Testis (tissue), 2 donors: Measurements from ENCODE around the gene PIBF1.

Experiments
- POLR2A ChIP-seq: fragments of 450-650 bp; IDR thresholded peaks from one replicate; pipeline ENCODE4 v1.6.1; 2017; ENCODE audit warnings: antibody characterized with exemption, mild to moderate bottlenecking, moderate library complexity
- TF ChIP-seq, protein P1 (sequence below), 3 experiments: fragments of 450-650 bp in 2 of 3; fragments of 200-600 bp in 1 of 3; sonication (generic) in 1 of 3; IDR thresholded peaks; one replicate each; pipeline ENCODE4 v1.5.1; 2016 to 2019; ENCODE audit warnings: antibody characterized with exemption in 3 of 3, mild to moderate bottlenecking in 2 of 3, moderate library complexity in 1 of 3

DNA sequence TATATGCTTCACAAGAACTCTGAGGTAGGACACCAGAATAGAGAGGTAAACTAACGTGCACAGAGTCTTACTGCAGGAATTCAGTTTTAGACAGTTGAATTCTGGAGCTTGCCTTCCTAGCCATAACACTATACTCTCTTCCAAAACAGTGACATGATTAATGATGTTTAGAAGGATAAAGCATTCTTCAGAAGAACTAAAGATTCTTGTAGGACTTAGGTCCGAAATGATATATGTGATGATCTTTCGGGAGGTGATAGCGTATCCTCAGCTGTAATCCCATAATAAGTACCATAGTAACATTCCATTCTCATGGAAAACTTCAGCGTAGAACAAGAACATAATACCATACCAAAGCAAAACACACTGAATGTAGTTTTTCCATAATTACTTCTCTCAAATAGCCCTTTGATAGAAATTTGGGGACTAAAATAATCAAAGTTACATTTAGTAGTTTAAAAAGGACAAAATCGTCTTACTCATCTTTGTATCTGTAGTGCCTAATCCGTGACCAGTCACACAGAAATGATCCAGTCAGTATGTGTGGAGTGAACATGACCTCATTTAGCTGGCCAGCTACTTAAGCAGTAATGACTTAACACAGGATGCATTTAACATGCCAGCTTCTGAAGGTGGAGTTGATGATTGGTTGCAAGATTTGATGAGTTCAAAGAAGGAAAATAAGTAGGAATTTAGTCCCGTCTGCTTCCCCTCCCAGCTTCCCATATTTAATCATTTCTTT lies 38.4 kb downstream of the PIBF1 start:
- TF ChIP-seq, protein P1, sequence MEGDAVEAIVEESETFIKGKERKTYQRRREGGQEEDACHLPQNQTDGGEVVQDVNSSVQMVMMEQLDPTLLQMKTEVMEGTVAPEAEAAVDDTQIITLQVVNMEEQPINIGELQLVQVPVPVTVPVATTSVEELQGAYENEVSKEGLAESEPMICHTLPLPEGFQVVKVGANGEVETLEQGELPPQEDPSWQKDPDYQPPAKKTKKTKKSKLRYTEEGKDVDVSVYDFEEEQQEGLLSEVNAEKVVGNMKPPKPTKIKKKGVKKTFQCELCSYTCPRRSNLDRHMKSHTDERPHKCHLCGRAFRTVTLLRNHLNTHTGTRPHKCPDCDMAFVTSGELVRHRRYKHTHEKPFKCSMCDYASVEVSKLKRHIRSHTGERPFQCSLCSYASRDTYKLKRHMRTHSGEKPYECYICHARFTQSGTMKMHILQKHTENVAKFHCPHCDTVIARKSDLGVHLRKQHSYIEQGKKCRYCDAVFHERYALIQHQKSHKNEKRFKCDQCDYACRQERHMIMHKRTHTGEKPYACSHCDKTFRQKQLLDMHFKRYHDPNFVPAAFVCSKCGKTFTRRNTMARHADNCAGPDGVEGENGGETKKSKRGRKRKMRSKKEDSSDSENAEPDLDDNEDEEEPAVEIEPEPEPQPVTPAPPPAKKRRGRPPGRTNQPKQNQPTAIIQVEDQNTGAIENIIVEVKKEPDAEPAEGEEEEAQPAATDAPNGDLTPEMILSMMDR (IDR thresholded peaks at IDR 0.05): no peak
- TF ChIP-seq POLR2A: no peak
